K562 (cell line): ENCODE measurements around the gene ZP3. TPM values are rescaled to one million over a fixed set of nuclear protein-coding genes. Genes with fewer than 3 reads are reported as not detected.

Experiments used
- ATF4 ChIP-seq: fragments of 450-650 bp; formaldehyde crosslinking; IDR thresholded peaks from 2 replicates; pipeline ENCODE4 v1.4.0; 2022; ENCODE audit warnings: mild to moderate bottlenecking, moderate library complexity
- ATF7 ChIP-seq: fragments of 450-650 bp; IDR thresholded peaks from 2 replicates; pipeline ENCODE4 v1.7.1; 2014; ENCODE audit warnings: mild to moderate bottlenecking, moderate library complexity
- C11orf30 ChIP-seq: fragments of 450-650 bp; IDR thresholded peaks from 2 replicates; pipeline ENCODE4 v1.6.1; 2016; ENCODE audit warnings: low read depth, mild to moderate bottlenecking
- CBX5 ChIP-seq: IDR thresholded peaks from 2 replicates; pipeline ENCODE4 v1.6.1; 2014; ENCODE audit warnings: low read depth, borderline replicate concordance
- FOXM1 ChIP-seq, 2 experiments: fragments of 450-650 bp in 1 of 2; sonication (generic) in 1 of 2; formaldehyde crosslinking in 1 of 2; IDR thresholded peaks; 2 replicates each; pipeline versions ENCODE4 v1.6.1 to v1.9.0; 2017 to 2022; ENCODE audit warnings: low read depth in 2 of 2, mild to moderate bottlenecking in 2 of 2, missing genetic modification reagents in 1 of 2, moderate library complexity in 1 of 2
- GTF2A2 ChIP-seq: IDR thresholded peaks from 2 replicates; pipeline ENCODE4 v1.6.1; 2016; ENCODE audit warnings: mild to moderate bottlenecking, missing genetic modification characterization, missing compliant biosample characterization
- HMGXB4 ChIP-seq: sonication (generic); formaldehyde crosslinking; IDR thresholded peaks from 2 replicates; pipeline ENCODE4 v1.8.1; 2023; ENCODE audit warnings: mild to moderate bottlenecking, missing genetic modification reagents
- MAZ ChIP-seq, 2 experiments: fragments of 450-650 bp in 1 of 2; sonication (generic) in 1 of 2; formaldehyde crosslinking; IDR thresholded peaks in 1 of 2; conservative IDR thresholded peaks in 1 of 2; 2 replicates each; pipeline versions ENCODE4 v1.4.0 to v1.5.0; 2020; ENCODE audit warnings: mild to moderate bottlenecking in 1 of 2, missing genetic modification reagents in 1 of 2
- NR3C1 ChIP-seq: sonication (generic); formaldehyde crosslinking; IDR thresholded peaks from 2 replicates; pipeline ENCODE4 v1.8.1; 2022; ENCODE audit warnings: missing genetic modification reagents
- NR4A1 ChIP-seq, 2 experiments: fragments of 250-450 bp in 1 of 2; fragments of 450-650 bp in 1 of 2; sonication (Bioruptor Pico) in 1 of 2; IDR thresholded peaks; 2 replicates each; pipeline versions ENCODE4 v1.4.0 to v1.6.1; 2016 to 2020; ENCODE audit warnings: mild to moderate bottlenecking in 2 of 2, missing compliant biosample characterization in 1 of 2, missing genetic modification characterization in 1 of 2, moderate library complexity in 1 of 2
- PTTG1 ChIP-seq: fragments of 450-650 bp; IDR thresholded peaks from 2 replicates; pipeline ENCODE4 v1.6.1; 2016; ENCODE audit warnings: low read depth, mild to moderate bottlenecking, missing genetic modification characterization, missing compliant biosample characterization
- SMARCA5 ChIP-seq: fragments of 450-650 bp; IDR thresholded peaks from 2 replicates; pipeline ENCODE4 v1.6.1; 2016
- TBL1XR1 ChIP-seq, 2 experiments: IDR thresholded peaks; 2 replicates each; pipeline ENCODE4 v1.6.1; 2012; ENCODE audit warnings: improper control_type of control experiment in 2 of 2, low read length in 2 of 2, mild to moderate bottlenecking in 1 of 2
- TEAD2 ChIP-seq: fragments of 450-650 bp; IDR thresholded peaks from 2 replicates; pipeline ENCODE4 v1.6.1; 2016; ENCODE audit warnings: missing genetic modification characterization, control low read depth, missing compliant biosample characterization
- TGIF2 ChIP-seq: sonication (generic); formaldehyde crosslinking; IDR thresholded peaks from 2 replicates; pipeline ENCODE4 v1.8.1; 2022; ENCODE audit warnings: mild to moderate bottlenecking, missing genetic modification reagents, moderate library complexity
- ZBTB1 ChIP-seq: sonication (generic); formaldehyde crosslinking; IDR thresholded peaks from 2 replicates; pipeline ENCODE4 v1.8.1; 2023; ENCODE audit warnings: missing genetic modification reagents, low read depth, mild to moderate bottlenecking, borderline replicate concordance
- ZNF24 ChIP-seq: fragments of 450-650 bp; IDR thresholded peaks from 2 replicates; pipeline ENCODE4 v1.6.1; 2016
- ZNF311 ChIP-seq: fragments of 250-450 bp; sonication (Bioruptor Pico); IDR thresholded peaks from 2 replicates; pipeline ENCODE4 v1.4.0; 2020; ENCODE audit warnings: mild to moderate bottlenecking, moderate library complexity
- ZNF586 ChIP-seq: fragments of 450-650 bp; formaldehyde crosslinking; conservative IDR thresholded peaks from 2 replicates; pipeline ENCODE4 v1.4.0; 2020; ENCODE audit warnings: mild to moderate bottlenecking, moderate library complexity
- ZNF644 ChIP-seq: fragments of 200-800 bp; sonication (Bioruptor generic); IDR thresholded peaks from 2 replicates; pipeline ENCODE4 v1.6.1; 2016; ENCODE audit warnings: low read depth, missing genetic modification characterization, missing compliant biosample characterization
- polyA plus RNA-seq, 8 experiments: library from polyadenylated mRNA; depleted of rRNA in 4 of 8; stranded (reverse) in 5 of 8; unstranded in 3 of 8; fragments of >200 nt; fragmentation: Nextera tagmentation in 2 of 8; fragmentation: Illumina TruSeq in 1 of 8; extraction: Ambion mirVana in 2 of 8; extraction: Trizol in 1 of 8; gene quantifications; 2 replicates each; pipeline versions ENCODE4 v1.2.1 to v1.2.3, GENCODE V29; 2011 to 2014; ENCODE audit warnings: inconsistent platforms in 1 of 8, missing spikeins in 1 of 8
- total RNA-seq, 7 experiments: library from RNA; depleted of rRNA in 6 of 7; stranded (reverse); fragments of >200 nt in 6 of 7; fragmentation: Illumina TruSeq in 2 of 7; extraction: Trizol in 2 of 7; gene quantifications; 2 replicates each; pipeline versions ENCODE4 v1.2.1 to v1.2.3, GENCODE V29; 2011 to 2021; ENCODE audit warnings: low replicate concordance in 1 of 7
- TF ChIP-seq, protein P1 (sequence below): IDR thresholded peaks from 2 replicates; pipeline ENCODE4 v1.6.1; 2014; ENCODE audit warnings: antibody characterized with exemption
- TF ChIP-seq, protein P2 (sequence below): sonication (generic); formaldehyde crosslinking; IDR thresholded peaks from 2 replicates; pipeline ENCODE4 v1.8.0; 2023; ENCODE audit warnings: mild to moderate bottlenecking, missing genetic modification reagents
- TF ChIP-seq, protein P3 (sequence below): fragments of 450-650 bp; IDR thresholded peaks from 2 replicates; pipeline ENCODE4 v1.6.1; 2018; ENCODE audit warnings: mild to moderate bottlenecking, low read depth; ENCODE audit not compliant: partially characterized antibody

ZP3 gene
- total and polyA plus RNA-seq, 9 of the 15 experiments (the other 6 are each of a cell fraction or from before 2014, with no cell fraction given): 1.4 to 3.8 (median 2.4) TPM

- TF ChIP-seq HMGXB4 (CRISPR knock-in tag): no peak
- no peak for TF ChIP-seq ATF7
- TF ChIP-seq TEAD2 (tag): no peak
- no peak for TF ChIP-seq CBX5
- 0 out of 2 replicates have a peak, but pooled peaks have one; percentile 3 for TF ChIP-seq ATF4
- TF ChIP-seq, protein P1, sequence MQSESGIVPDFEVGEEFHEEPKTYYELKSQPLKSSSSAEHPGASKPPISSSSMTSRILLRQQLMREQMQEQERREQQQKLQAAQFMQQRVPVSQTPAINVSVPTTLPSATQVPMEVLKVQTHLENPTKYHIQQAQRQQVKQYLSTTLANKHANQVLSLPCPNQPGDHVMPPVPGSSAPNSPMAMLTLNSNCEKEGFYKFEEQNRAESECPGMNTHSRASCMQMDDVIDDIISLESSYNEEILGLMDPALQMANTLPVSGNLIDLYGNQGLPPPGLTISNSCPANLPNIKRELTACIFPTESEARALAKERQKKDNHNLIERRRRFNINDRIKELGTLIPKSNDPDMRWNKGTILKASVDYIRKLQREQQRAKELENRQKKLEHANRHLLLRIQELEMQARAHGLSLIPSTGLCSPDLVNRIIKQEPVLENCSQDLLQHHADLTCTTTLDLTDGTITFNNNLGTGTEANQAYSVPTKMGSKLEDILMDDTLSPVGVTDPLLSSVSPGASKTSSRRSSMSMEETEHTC: no peak
- TF ChIP-seq FOXM1 (IDR thresholded peaks at IDR 0.05; ENCODE audit: low read depth): no peak
- no peak for TF ChIP-seq FOXM1 (CRISPR knock-in tag; IDR thresholded peaks at IDR 0.05; ENCODE audit: low read depth)
- TF ChIP-seq ZNF24: 0 out of 2 replicates have a peak, but pooled peaks have one; percentile 15
- TF ChIP-seq MAZ (CRISPR knock-in tag; conservative IDR thresholded peaks at IDR 0.05 in 1 of 2, IDR thresholded peaks at IDR 0.05 in 1 of 2): no peak
- no peak for TF ChIP-seq ZNF586 (CRISPR knock-in tag)
- no peak for TF ChIP-seq TBL1XR1 (IDR thresholded peaks at IDR 0.05; ENCODE audit: low read length in 2 of 2)
- TF ChIP-seq SMARCA5: 0 out of 2 replicates have a peak, but pooled peaks have one; percentile 5
- no peak for TF ChIP-seq ZBTB1 (CRISPR knock-in tag)
- TF ChIP-seq PTTG1 (tag): no peak
- TF ChIP-seq NR4A1 (CRISPR knock-in tag; IDR thresholded peaks at IDR 0.05): no peak
- TF ChIP-seq NR4A1 (tag; IDR thresholded peaks at IDR 0.05): peak; percentile 89
- TF ChIP-seq ZNF311 (CRISPR knock-in tag): peak; percentile 25; the same call in 1 of the 2 replicates
- peak; percentile 80 for TF ChIP-seq ZNF644 (tag)
- no peak for TF ChIP-seq NR3C1 (CRISPR knock-in tag)
- TF ChIP-seq GTF2A2 (tag): no peak
- TF ChIP-seq TGIF2: no peak
- no peak for TF ChIP-seq C11orf30
- TF ChIP-seq, protein P2, sequence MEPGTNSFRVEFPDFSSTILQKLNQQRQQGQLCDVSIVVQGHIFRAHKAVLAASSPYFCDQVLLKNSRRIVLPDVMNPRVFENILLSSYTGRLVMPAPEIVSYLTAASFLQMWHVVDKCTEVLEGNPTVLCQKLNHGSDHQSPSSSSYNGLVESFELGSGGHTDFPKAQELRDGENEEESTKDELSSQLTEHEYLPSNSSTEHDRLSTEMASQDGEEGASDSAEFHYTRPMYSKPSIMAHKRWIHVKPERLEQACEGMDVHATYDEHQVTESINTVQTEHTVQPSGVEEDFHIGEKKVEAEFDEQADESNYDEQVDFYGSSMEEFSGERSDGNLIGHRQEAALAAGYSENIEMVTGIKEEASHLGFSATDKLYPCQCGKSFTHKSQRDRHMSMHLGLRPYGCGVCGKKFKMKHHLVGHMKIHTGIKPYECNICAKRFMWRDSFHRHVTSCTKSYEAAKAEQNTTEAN (CRISPR knock-in tag): no peak
- TF ChIP-seq, protein P3, sequence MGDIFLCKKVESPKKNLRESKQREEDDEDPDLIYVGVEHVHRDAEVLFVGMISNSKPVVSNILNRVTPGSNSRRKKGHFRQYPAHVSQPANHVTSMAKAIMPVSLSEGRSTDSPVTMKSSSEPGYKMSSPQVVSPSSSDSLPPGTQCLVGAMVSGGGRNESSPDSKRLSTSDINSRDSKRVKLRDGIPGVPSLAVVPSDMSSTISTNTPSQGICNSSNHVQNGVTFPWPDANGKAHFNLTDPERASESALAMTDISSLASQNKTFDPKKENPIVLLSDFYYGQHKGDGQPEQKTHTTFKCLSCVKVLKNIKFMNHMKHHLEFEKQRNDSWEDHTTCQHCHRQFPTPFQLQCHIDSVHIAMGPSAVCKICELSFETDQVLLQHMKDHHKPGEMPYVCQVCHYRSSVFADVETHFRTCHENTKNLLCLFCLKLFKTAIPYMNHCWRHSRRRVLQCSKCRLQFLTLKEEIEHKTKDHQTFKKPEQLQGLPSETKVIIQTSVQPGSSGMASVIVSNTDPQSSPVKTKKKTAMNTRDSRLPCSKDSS: no peak
Measured at GRCh38 chr7:76380623-76380966, 44.2 kb upstream of the ZP3 start (continued).
